Muscle of back (tissue), 11 donors: ENCODE measurements around the gene CTRB1. TPM values are rescaled to one million over a fixed set of nuclear protein-coding genes. Genes with fewer than 3 reads are reported as not detected.
"Not testable (repeated sequence)": the region's sequence is repeated elsewhere in the genome, so short reads cannot be mapped to it uniquely, and the experiment has no call there.

Experiments used
- DNase-seq, 3 donors: peaks; one replicate each; pipeline versions ENCODE4 v3.0.0 to v3.0.0-alpha.2; 2013
- polyA plus RNA-seq, 10 donors: library from polyadenylated mRNA; unstranded; fragments of 120-200 nt; gene quantifications; one replicate each; pipeline ENCODE4 v1.2.1, GENCODE V29; 2013; ENCODE audit not compliant: insufficient read length in 10 of 10

Gene CTRB1
- polyA plus RNA-seq, 10 donors = 0.22 to 0.74 (median 0.39) TPM; not detected in 5

DNA sequence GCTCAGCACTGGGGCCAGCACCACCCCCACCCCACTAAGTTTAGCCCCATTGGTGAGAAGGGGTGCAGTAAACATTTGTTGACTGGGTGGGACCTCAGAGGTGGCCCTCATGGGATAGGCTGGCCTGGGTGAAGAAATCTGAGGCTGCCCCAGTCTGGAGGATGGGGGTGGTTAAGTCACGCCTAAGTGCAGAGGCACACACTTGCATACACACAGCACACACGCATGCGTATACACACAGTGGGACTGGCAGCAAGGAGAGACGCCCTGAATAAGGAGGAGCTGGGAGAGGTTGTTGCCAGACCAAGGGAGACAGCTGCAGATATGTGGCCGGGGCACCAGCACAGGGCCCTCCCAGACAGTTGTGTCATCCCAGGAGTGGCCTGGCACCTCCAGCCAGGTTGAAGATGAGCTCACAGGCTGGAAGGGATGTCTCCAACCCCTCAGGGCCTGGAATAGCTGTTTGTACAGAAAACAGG is 35.6 kb downstream of the CTRB1 start:
- peak in 2 of 3 donors; percentile 66 to 69 for DNase-seq

DNA sequence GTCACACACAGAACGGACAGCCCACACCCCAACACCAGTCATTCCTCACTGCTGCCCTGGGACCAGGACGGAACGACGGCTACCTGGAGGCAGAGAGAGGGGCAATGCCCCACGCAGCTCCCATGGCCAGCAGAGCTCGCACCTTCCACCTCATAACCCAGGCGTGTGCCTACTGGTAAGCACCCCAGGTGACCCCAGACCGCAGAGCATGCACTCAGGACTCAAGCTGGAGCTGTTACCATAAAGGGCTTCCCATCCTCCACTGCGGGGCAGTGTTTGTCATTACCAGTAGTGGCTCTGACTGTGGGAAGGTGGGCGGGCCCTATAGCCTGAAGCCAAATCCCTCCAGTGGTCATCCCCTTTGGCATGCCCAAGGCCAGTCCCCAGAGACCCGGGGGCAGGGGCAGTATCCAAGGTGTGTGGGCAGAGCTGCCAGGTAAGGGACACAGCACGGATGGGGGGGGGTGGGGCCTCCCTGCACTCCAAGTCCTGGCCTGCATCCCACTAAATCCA is 37.3 kb downstream of the CTRB1 start:
- DNase-seq = peak in 1 of 3 donors; percentile 68

DNA sequence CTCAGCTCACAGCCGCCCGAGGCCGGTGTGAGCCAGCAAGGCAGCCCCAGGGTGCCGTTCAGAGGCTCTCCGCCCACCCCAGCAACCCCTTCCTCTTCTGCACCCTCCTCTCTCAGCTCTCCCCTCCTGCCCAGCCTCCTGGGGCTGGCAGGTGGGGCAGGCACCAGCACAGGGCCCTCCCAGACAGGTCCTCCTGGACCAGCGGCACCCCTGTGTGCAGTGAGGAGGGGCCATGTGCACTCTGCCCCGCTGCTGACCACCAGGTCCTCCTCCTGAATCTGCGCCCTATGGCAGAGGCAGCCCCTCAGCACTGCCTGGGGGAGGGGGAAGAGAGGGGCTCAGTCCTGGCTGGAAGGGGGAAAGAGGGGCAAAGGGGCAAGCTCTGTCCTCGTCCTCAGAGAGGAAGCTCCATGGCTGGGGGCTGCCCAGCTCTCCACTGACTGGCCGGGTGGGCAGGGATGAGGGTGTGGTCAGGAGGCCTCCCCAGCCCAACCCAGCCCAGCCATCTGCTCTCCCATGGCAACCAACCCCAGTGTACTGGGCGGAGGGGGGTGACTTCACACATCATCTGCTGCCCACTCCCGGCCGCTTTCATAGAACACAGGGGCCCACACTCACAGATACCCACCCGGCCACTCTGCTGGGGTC is 38.0 kb downstream of the CTRB1 start:
- peak in 1 of 3 donors; percentile 83 for DNase-seq

DNA sequence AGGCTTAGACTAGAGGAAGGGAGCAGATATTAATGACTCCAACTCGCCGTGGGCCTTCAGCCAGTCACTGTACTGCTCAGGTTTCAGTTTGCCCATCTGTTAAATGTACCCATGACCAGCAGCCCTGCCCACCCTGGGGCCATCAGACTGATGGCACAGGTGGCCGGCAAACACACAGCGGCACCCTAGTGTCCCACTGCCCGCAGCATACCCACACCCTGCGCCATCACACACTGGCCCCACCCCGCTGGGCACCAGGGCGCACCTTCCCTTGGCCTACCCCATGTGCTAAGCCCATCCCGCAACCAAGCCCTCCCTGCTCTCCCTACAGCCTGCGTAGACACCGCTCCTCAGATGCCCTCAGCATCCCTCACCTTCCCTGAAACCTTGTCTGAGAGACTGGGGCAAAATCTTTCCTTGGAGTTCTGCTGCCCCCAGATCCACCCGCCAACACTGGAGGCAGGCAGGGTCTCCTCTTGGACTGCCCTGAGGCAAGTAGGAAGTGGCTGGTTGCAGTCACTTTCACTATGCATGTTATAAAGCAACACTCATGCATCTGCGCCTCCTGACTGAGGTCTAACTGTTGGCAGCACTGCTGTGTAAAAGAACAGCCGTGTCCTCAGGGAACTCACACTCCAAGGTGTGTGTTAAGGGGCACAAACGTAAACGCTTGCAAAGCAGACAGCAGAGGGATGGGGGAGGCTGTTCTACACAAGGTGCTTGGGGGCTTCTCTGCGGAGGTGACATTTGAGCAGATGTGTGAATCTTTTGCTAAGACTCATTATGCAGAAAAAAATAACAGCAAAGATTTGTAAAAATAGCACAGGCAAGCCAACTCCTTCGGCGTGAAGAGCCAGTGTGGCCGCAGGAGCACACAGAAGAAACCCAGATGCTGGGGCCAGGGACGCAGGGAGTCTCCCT is 39.4 kb downstream of the CTRB1 start:
- DNase-seq = peak in 1 of 3 donors; percentile 32

DNA sequence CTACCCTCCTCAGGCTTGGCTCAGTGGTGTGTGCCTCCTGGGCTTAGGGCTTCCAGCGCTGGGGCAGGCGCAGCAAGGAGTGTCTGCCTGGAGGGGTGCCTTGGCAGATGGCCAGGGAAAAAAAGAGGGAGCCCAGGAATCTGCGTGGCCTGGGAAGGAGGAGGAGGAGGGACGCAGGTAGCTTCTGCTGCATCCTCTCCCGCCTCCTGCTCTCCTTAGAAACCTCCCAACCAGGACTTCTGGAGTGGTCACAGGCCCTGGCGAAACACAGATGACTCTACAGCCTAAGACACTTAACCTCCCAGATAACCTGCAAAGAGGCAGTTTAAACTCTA is 40.0 kb downstream of the CTRB1 start:
- DNase-seq = no peak

DNA sequence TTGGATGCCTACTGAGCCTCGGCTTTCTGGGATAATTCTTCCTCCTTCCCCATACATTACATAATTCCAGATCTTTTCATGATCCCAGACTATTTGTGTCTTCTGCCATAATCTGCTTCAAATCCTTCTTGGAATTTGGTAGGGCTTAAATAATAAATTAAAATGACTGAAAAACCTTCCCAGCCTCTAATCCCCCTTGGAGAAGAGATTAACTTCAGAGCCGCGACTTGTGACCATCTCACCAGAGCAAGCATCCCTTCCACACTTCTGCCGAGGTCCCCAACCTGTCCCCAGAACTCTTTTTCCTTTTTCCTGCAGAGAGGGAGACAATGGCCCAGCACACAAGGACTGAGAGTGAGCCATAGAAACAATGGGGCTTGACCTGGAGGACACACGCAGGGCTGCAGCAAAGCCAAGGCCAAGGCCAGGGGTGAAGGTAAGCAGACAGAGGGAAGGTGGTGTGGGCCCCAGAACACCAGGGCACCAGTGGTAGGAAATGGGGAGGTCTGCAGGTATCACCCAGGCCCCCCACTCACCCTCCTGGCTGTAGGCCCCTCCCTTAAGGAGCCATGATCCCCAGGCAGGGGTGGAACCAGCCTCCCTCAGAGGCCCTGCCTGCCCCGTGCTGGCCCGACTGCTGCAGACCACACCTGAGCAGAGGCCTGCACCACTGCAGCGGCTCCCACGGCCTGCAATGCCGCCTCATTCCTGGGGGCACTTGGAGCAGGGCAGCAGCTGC is 42.2 kb downstream of the CTRB1 start:
- peak in 1 of 3 donors; percentile 27 for DNase-seq

DNA sequence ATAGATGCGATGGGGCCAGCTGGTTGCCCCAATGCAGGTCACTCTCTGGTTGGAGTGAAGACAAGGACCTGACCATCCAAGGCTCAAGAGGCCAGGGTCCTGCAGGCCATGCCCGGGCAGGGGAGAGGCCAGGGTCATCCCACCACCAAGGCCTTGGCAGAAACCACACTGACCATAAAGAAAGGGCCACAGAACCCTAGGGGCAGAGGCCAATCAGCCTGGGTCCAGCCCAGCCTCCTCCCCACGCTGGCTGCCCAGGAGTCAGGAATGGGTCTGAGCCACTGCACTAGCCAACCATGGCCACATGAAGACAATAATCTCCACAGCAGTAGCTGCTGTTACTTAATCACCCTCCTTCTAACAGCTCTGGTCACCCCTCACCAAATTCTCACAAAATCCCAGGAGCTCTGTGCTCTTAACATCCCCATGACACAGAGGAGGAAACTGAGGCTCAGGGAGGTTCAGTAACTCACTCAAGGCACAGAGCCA is 42.8 kb downstream of the CTRB1 start:
- DNase-seq = no peak

DNA sequence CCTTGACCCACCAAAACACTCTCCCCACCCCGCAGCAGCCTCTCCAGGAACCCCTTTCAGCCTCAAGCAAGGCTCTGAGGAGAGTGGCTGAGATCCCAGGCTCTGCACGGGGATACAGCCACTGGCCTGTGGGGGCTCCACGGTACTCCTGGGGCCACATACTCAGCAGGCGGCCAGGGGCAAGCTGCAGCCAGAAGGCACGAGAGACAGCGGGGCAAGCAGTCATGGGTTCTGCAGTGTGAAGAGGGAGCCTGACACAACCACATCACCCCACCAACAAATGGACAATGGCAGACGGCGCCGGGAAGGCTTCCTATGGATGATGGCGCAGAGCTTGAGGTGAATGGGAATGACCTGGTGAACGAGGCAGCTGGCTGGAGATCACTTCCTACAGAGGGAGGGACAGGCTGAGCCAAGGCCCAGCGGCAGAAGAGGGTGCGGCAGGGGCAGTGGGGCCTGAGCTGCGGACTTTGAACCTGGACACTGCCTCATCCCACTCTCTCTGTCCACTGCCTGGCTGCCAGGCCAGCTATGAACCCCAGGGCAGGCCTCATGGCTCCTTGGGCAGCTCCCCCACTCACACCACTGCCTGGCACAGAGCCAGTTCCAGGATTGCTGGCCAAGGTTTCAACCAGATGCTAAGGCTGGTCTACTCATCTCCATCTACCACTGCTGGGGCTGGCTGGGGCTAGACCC is 43.5 kb downstream of the CTRB1 start:
- peak in 1 of 3 donors; percentile 32 for DNase-seq

DNA sequence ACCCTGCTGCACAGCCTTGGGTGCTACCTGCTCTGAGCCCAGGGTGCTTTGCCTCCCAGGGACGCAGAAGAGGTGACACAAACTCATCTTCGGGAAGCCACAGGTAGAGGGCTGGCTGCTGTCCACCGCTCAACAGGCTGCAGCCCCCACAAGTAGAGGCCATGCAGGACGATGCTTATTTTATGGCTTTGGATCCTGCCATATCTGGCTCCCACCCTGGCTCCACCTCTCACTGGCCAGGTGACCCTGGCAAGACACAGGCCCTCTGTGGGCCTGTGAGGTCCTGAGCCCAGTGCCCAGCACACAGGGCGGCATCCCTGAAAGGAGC is 44.0 kb downstream of the CTRB1 start:
- DNase-seq = no peak

DNA sequence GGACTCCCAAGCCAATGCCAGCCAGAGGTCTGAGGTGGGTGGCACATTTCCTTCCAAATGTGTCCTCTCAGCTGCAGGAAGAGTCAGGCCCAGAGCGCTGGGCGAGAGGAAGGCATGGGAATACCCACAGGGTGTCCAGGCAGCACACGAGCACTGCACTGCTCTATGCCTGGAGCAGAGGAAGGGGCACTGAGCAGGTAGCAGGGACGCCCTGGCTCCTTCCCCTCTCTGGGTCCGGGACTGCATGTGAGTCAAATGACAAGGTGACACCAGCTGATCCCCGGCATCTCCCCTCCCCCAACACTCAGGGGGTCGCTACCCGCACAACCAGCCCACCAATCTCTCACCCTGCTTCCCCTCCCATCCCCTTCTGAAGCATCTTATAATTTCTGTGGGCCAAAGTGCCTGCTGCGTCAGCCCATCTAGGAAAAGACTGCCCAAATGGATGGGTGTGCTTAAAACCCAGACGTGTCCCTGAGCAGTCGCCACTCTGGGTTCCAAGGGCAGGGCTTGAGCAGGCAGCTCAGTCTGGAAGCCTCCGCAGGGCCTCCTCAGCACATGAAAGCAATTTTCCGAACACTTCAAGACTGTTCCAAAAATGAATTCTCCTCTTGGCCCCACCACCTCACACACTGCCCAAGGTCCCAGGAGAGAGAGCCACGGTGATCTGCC is 44.6 kb downstream of the CTRB1 start:
- peak in 1 of 3 donors; percentile 47 for DNase-seq

DNA sequence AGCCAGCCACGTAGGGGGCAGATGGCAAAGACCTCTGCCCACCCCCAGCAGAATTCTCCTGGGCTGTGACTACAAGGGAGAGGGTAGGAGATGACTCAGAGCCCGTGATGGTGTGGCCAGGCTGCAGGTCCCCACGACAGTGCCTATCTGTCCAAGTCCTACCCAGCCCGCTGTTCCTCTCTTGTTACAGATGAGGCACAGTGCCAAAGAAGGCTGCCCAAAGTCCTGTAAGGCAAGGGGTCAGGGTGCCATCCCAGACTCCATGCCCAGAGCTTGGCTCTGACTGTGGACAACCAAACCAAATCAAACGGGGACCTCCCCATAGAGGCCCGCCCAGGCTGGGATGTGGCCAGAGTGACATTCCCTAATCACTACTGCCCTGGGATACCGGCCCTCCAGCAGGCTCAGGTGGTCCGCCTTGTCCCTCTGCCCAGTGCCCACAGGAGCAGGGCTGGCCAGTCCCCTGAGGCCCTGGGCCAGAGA is 45.2 kb downstream of the CTRB1 start:
- no peak for DNase-seq

DNA sequence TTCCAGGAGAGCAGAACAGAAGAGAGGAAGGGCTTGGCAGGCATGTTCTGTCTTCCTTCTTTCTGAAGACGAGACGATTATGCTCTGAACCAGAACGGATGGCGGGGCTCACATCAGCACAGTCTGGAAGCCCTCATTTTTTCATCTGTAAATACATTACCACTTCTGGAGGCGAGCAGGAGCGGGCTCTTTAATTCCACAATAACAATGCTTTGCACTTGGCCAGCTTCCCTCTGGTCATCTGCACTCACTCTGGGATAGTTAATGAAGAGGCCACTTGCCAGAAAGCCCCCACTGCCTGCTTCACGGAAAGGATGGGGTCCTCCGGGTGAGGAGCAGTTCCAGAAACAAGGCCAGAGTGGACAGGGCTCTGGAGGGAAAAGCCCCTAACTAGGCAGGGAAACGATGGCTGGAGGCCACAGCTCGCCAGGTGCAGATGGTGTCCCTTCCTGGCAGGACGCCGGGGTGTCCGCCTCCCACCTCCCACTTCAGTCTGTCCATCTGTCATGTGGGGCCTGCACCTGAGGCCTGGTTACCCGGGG is 45.7 kb downstream of the CTRB1 start:
- DNase-seq = peak in 2 of 3 donors; percentile 83 to 89

DNA sequence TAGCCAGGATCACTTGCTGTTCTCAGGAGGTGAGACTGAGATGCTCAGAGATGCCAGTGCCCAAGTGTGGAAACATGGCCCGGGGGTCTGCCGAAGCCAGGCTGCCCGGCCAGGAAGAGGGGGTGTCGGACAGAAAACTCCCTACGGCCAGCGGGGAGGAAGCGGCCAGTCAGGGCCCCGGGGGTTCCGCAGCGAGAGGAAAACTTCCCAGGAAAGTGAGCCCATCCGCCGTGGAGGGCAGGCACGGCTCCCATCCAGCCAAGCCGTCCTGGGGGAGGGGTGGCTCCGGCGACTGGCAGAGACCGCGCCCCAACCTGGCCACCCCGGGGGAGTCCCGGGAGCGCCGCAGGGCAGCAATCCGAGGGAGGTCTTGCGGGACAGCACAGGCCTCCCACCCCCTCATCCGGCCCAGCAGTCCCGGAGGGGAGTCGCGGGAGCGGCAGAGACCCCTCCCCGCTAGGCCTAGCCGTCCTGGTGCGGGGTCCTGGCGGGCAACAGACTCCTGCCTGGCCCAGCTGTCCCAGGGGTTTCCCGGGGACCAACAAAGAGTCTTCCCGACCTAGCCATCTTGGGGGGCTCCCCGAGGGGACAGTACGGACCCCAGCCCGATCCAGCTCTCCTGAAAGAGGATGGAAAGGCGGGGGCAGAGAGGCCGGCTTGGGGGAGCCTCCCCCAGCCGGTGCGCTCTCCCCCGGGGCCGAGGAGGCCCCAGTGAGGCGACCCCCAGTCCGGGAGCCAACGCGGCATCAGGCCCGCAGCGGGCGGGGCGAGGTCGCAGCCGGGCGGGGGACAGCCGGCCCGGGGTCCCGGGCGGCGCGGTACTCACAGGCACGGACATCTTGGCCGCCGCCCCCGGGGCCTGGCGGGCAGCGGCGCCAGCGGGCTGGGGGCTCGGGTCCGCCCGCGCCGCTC is 46.5 kb downstream of the CTRB1 start:
- peak in 1 of 3 donors; percentile 71 for DNase-seq

DNA sequence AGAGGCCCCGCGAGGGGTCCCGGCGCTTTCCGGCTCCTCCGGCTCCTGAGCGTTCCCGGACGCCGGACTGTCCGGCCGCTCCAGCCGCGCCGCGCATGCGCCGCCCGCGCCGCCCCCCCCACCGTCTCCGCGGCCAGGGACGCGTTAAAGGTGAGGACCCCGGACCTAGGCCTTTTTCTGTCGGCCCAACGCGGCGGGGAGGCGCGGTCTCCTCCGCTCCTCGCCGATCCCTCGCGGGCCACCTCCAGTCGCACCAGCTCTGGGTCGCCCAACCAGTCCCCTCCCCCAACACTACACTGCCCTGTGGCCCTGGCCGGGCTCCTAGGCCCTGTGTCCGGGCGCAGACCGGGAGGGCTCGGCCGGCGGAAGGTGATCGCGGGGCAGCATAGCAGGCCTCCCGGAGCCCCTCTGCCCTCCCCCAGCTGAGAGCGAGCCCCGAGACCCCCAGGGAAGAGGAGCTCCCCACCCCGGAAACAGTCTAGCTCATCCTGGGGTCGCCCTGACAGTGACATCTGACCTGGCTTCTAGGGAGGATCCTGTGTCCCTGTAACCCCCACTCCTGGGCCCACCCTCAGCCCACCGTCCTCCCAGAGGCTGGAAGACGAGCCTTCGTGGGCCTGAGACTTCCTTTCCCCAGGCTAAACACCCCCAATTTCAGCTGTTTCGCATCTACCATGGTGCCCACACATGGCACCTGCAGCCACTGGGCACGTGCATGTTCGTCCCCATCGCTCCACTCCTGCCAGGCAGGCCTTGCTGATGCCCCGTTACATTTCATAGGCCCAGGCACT is 47.3 kb downstream of the CTRB1 start:
- DNase-seq = peak; percentile 70 to 92 (median 87)

DNA sequence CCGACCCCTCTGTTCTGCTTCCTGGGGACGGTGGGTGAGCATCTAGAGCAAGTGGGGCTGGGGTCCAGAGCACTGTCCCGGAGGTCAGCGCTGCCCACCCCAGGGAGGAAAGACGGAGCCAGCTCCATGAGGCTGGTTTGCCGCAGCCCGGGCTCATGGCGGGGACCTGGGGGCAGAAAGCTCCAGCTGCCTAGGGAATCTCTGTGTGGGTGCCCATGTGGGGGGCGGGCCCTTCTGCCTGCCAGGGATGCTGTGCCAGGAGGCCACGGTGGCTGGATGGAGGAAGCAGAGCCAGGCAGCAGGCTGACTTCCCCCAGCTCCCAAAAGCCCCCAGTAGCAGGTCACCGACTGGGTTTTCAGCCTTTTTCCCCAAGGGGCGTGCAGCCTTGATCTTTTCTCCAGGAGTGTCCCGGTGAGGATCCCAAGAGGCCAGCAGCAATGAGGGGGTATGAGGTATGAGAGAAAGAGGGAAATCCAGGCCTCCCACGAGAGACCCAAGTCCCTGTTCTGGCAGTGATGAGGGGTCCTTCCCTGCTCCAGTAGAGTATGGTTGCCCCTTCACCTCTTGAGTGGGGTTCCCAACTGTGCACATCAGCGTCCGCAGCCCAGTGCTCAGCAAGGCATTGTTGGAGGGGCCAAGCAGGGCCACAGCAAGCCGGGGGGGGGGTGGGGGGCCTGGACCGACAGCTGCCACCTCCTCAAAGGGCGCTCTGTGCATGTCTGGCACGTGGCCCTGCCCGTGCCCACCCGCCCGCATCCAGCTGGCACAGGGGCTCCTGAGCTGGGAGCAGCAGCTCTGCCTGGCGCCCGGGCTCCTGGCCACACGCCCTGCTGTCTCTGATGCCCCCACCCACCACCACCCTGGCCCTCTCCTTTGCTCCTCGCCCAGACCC is 48.2 kb downstream of the CTRB1 start:
- peak in 1 of 3 donors; percentile 44 for DNase-seq

DNA sequence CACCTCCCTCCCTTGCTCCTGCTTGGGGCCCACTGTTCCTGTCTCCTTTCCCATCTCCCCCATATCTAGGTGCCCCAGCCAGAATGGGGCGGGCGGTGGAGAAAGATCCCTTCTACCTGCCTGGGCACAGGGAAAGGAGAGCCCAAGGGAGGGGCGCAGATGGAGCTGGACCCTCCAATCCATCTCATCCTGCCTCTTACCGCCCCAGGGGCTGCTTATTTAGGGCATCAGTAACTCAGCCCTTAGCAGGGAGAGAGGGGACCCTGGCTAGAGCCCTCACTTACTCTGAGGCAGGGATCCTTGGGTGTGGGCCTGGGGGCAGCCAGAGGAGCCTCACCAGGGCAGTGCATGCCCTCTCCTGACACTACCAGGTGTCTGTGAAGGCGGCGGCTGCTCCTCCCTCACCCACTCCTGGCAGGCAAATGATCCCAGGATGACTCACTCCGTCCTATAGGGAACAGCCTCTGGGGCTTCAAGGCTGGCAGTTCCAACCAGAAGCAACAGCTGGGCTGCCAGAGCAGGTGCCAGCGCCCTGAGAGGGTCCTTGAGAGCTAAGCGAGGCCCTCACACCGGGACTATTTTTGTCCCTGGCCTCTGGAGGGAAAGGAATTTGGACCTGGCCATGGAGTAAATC is 49.0 kb downstream of the CTRB1 start:
- peak in 2 of 3 donors; percentile 64 to 76 for DNase-seq

DNA sequence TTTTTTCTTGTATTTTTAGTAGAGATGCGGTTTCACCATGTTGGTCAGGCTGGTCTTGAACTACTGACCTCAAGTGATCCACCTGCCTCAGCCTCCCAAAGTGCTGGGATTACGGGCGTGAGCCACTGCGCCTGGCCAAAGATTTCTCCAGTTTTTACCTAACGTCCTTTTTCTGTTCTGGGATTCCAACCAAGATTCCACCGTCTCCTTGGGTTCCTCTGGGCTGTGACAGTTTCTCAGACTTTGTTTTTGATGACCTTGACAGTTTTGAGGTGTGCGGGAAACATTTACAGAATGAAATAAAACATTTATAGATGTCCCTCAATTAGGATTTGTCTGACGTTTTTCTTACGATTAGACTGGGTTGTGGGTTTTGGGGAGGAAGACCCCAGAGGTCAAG is 50.6 kb downstream of the CTRB1 start:
- DNase-seq = not testable (repeated sequence)
